Measurements from ENCODE around the gene GRK3.

The GRK3 gene

DNA sequence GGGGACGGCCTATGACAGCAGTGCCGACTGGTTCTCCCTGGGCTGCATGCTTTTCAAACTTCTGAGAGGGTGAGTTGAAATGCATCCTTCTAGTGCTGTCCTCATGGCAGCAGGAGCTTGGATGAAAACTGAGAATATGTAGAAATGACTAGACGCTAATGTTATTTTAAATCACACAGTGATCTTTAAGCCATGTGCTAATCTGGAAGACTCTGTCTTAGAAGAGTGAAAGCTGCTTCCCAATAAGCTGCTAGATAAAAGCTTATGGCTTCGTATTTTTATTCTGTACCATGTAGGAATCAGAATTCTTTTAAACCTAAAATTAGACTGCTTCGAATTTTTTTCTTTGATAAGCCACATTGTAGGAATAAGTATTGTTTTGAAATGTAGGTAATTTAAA lies 130.7 kb downstream of the GRK3 start:
- Histone ChIP-seq H3K4me1 (no peaks in the 10 kb centered on the region), H3K27ac (no peak overlapping the region), H3K9me3 (no peaks in the 10 kb centered on the region), H3K27me3 (no peaks in the 10 kb centered on the region), H3K36me3 (peaks cover 0 to 17% (median 11%) of the 10 kb centered on the region in 3 donors), H3K4me3 (no peak overlapping the region)
- no peak for TF ChIP-seq CTCF (IDR thresholded peaks at IDR 0.05)
- intact Hi-C loops (cut with DNase I; ENCODE audit: low total_unique reads): loop anchor here (10.0 kb wide), 1 partner anchor 230 kb away; no protein-coding TSS in a partner anchor
- DNase-seq: no peak

GRCh38 chr22:25696763-25697162 lies 132.3 kb downstream of the GRK3 start:
- intact Hi-C loops (cut with DNase I; ENCODE audit: low total_unique reads): loop anchor here (10.0 kb wide), 1 partner anchor 232 kb away; no protein-coding TSS in a partner anchor

DNA sequence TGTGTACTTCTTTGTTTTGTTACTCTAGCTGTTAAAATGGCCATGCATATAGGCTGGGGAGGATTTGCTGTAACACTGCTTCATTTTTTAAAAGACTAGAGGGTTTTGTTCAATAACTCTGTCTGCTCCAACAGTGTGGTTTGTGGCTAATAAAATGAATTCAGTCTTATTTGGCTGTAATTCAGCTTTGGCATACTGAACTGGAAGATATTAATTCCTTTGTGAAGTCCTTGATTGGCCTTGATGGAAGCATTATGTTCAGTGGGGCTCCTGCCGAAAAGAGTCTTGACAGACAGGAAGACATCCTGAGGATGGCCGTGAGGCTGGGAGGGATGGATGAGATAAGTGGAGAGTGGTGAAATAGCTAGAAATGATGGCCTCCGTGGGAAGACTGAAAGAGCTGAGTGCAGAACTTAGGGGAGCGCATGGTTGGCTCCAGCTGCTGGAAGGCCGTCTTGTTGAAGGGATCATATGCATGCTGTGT lies 132.7 kb downstream of the GRK3 start:
- intact Hi-C loops (cut with DNase I; ENCODE audit: low total_unique reads): loop anchor here (10.0 kb wide), 1 partner anchor 232 kb away; no protein-coding TSS in a partner anchor
- no peak for TF ChIP-seq CTCF (IDR thresholded peaks at IDR 0.05)
- Histone ChIP-seq H3K4me3 (no peak overlapping the region), H3K27ac (no peak overlapping the region), H3K9me3 (no peaks in the 10 kb centered on the region), H3K4me1 (no peaks in the 10 kb centered on the region), H3K27me3 (no peaks in the 10 kb centered on the region), H3K36me3 (peaks cover 0 to 7% (median 6%) of the 10 kb centered on the region in 3 donors)
- DNase-seq: no peak

More at GRCh38 chr22:25696763-25697162, 132.3 kb downstream of the GRK3 start:
- DNase-seq: no peak
- Histone ChIP-seq H3K9me3 (no peaks in the 10 kb centered on the region), H3K27ac (no peak overlapping the region), H3K4me1 (no peaks in the 10 kb centered on the region), H3K4me3 (no peak overlapping the region), H3K27me3 (no peaks in the 10 kb centered on the region), H3K36me3 (peaks cover 0 to 10% (median 7%) of the 10 kb centered on the region in 3 donors)
- TF ChIP-seq CTCF (IDR thresholded peaks at IDR 0.05): no peak

- no peak for TF ChIP-seq CTCF (IDR thresholded peaks at IDR 0.05)
- no peaks in the 10 kb centered on the region for H3K9me3 ChIP-seq
- no peak overlapping the region for H3K4me3 ChIP-seq
- intact Hi-C loops (cut with DNase I; ENCODE audit: low total_unique reads): loop anchor here (10.0 kb wide), 1 partner anchor 233 kb away; no protein-coding TSS in a partner anchor
- H3K36me3 ChIP-seq: peaks cover 0 to 7% (median 6%) of the 10 kb centered on the region in 3 donors
- no peak overlapping the region for H3K27ac ChIP-seq
- H3K4me1 ChIP-seq: no peaks in the 10 kb centered on the region
- no peak for DNase-seq
- no peaks in the 10 kb centered on the region for H3K27me3 ChIP-seq
These were observed 133.5 kb downstream of the GRK3 start for GRCh38 chr22:25697978-25698377.

DNA sequence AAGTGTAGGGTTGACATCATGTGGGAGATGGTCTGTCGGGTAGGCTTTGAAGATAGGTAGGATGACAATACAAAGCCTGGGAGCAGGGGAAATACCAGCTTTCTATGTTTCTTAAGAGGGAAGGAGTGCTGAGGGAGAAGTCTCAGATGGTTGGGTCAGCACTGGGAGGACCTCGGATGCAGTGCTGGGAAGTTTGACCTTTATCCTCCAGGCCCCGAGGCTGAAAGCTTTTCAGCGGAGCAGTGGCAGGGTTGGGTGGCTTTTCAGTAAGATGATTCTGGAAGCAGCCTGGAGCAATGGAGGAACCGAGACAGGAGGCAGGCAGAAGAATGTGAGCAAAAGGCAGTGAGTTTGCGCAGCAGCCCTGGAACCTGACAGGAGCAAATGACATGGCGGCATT lies 134.0 kb downstream of the GRK3 start:
- Histone ChIP-seq H3K4me3 (no peak overlapping the region), H3K27ac (no peak overlapping the region), H3K27me3 (no peaks in the 10 kb centered on the region), H3K4me1 (no peaks in the 10 kb centered on the region), H3K9me3 (no peaks in the 10 kb centered on the region), H3K36me3 (peaks cover 0 to 7% (median 6%) of the 10 kb centered on the region in 3 donors)
- no peak for DNase-seq
- TF ChIP-seq CTCF (IDR thresholded peaks at IDR 0.05): no peak
- intact Hi-C loops (cut with DNase I; ENCODE audit: low total_unique reads): loop anchor here (10.0 kb wide), 1 partner anchor 234 kb away; no protein-coding TSS in a partner anchor
